GM04503 (cell line): ENCODE measurements around the gene GARIN3.
A peak's percentile ranks its signal among the peaks of the same experiment; 100 is the strongest.

Experiments used
- DNase-seq: peaks from one replicate; pipeline ENCODE4 v3.0.0-alpha.2; 2012; ENCODE audit warnings: low read depth

GARIN3 gene

DNA sequence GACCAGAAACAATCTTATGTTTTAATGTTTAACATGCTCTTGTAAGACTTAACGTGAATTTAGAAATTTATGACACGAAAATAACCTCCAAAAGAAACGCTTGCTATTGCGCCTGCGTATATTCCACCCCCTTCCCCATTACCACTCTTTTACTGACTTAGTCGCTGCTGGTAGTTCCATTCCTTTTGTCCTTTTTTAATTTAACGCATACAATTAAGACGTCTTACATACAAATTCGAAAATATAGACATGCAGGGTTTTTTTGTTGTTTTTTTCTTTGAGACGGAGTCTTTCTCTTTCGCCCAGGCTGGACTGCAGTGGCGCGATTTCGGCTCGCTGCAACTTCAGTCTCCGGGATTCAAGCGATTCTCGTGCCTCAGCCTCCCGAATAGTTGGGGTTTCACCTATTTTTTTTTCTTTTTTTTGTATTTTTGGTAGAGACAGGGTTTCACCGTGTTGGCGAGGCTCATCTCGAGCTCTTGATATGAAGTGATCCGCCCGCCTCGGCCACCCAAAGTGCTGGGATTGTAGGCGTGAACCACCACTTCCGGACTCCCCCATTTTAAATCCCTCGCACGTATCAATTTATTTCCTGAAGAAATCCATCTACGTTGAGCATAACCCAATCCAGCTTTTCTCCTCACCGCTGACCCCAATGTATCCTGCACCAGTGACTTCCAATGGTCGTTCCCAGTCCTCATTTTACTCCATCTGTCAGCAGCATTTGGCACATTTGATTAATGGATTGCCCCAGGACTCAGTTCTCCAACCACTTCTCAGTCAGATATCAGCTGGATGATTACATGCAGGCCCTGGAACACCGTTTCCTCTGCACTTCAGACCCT, 22.7 kb downstream of the GARIN3 start:
- DNase-seq: peak; percentile 3

DNA sequence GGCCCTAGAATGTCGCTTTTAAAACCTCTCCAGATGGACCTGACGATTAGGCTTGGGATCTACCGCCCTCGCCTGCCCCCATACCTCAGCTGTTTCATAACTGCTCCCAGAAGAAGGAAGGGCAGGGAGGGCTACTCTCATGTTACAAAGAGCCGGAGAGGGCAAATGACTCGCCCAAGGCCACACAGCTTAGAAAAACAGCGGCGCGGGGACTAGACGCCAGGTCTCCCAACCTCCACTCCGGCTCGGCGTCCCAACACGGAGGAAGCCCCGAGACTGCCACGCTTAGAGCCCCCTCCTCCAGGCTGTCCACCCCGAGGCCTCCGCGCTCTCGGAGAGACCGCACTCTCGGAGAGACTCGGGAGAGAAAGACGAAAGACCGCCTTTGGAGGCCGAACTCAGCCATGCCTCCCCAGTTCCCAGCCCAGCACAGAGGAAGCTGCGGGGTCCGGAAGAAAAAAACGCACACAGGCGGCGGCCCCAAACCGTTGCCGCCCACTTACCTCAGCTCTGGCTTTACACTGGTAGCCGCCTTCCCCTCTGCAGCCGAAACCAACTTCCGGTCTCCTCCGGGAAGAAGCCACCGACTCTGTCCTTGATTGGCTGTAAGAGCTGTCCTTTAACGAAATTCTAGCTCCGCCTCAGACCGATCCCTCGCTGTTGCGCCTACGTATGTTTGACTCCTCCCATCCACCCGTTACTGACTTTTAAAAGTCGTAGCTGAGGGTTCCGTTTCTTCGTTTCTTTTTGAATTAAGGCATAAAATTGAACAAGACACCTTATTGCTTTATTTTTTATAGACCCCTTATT, 23.5 kb downstream of the GARIN3 start, which contains the start of gene MED7:
Gene MED7 (minus strand): TSS at position 549 of the 810 bp plus-strand sequence. CDS start 3,434 bp downstream, outside the sequence.
- peak; percentile 97 for DNase-seq

DNA sequence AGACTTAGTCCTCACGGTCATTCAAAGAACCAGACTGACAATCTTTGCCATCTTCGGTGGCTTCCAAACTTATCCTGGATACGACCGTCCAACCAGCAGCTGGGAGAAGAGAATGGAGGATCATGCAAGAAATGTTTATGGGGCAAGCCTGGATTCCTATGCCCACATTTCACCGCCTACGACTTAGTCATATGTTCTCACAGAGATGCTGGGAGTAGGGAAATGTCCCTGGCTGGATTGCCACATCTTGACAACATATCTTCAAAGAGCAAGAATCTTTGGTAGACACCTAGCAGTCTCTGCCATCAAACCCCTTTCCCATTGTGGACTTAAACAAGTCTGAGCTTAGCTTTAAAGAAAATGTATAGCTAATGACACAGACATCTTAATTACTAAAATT, 28.4 kb downstream of the GARIN3 start:
- DNase-seq: no peak

DNA sequence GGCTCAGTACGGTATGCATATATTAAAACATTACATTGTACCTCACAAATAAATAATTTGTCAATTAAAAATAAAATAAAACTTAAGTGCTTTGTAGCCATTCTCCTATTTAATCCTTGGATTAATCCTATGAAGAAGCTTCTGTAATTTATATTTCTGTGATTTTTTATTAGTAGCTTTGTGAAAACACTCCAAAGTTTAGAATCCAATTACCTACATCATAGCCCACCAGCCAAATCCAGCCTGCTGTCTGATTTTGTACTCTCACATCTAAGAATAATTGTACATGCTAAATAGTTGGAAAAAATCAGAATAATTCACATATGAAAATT, 33.8 kb downstream of the GARIN3 start:
- no peak for DNase-seq

DNA sequence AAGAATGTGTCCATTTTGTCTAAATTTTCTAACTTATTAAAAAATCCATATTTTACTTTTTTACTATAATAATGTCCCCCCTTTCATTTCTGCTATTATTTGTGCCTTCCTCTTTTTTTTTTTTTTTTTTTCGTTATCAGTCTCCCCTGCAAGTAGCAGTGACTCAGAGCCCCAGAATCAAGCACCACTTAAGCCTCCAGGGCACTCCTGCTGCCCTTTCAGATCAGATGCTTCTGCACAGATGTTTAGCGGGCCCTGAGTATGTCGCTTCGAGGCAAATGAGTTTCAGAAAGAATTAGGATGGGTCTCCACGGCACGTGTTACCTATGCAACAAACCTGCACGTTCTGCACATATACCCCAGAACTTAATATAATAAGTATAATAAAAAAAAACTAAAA, 35.1 kb downstream of the GARIN3 start:
- no peak for DNase-seq

DNA sequence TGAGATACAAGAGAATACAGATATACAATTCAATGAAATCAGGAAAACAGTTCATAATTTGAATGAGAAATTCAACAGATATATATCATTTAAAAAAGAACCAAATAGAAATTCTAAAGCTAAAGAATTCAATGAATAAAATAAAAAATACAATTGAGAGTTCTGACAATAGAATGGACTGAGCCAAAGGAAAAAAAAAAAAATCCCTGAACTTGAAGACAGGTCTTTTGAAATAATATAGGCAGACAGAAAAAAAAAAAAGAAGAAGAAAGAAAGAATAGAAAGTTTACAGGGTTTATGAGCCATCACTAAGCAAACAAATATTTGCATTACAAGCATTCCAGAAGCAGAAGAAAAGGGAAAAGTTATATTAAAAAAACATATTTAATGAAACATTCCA, 44.4 kb downstream of the GARIN3 start:
- DNase-seq: no peak

DNA sequence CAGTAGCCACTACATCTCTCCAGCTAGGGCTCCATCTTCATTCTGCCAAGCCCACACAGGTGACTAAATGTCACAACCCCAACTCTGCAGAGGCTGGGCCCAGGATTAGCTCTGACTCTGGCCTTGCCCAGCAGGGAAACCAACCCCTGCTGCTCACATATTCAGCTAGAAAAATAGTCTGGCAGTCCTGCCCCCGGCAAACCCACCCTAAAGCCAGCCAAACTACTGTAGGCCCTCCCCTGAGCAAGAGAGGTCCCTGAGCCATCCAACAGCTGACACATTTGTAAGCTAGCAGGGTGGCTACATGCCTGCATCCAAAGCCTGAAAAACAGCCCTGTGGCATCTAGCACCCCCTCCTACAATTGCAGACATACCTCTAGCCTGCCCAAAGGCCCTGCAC, 46.0 kb downstream of the GARIN3 start:
- DNase-seq: no peak

DNA sequence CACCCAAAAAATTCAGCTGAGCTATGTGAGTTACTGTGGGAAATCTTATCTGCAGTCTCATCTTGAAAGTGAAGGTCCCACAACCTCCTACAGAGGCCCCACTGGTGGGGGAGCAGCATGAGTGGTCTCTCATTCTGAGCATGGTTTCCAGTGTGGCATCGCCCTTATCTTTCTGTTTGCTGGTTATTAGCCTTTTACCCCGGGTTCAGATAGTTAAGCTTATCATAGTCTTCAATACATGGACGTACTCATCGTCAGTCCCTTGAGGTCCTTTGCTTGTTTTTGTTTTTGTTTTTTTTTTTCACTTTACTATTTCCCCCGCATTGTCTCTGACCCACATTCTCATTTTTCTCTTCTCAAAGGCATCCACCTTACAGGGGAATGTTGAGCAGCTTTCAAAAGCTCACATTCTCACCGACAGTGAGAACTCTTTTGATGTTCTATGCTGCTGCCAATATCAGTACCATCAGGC, 49.5 kb downstream of the GARIN3 start:
- DNase-seq: no peak

DNA sequence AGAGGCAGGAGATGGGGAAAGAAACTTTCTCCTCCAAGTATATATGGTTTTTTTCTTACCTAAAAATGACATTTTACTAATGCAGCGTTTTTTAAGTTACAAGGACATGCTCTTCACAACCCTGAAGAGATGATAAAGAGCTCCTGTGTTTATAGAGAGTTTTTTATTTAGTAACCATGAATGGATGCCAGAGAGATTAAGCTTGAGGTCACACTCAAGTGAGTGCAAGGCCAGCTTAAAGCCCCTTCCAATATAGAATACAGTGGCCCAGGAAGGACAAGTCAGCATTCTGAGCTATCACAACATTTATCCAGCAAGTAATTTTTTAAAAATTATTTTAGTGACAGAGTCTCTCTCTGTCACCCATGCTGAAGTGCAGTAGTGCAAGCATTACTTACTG, 50.6 kb downstream of the GARIN3 start:
- DNase-seq: no peak

DNA sequence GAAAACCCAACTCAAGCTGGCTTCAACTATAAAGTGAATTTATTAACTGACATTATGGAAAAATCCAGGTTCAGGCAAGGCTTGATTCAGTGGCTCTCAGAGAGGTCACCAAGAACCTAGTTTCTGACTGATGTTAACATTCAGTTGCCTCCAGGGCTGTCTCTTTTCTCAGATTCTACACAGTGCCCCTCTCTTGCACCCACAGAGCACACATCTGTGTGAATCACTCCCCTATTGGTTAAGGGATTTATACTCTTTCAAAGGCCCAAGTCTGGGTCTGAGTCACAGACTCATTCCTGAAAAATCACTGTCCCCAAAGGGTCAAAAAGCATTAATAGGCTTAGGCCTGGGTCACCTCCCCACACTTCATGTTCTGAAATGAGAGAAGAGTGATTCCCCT, 51.1 kb downstream of the GARIN3 start:
- DNase-seq: no peak

DNA sequence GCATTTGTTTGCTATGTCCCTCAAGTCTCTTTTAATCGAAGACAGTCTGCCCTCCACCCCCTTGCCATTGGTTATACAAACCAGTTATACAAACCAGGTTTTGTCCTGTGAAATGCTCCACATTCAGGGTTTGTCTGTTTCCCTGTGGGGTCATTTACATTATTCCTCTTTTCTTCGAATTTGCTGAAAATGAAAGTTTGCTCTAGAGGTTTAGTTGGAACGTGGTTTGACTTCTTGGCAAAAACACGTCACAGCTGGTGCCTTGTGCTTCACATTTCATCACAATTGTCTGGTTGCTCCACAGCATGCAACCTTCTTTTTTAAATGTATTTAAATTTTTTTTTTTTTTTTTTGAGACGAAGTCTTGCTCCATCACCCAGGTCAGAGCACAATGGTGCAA, 53.1 kb downstream of the GARIN3 start:
- no peak for DNase-seq
